GM18499 (cell line): ENCODE results near the gene HERC3.

ENCODE experiments used
- ATAC-seq: cut with Tn5 transposase; IDR thresholded peaks from one replicate; pipeline ENCODE4 v1.9.1; 2021; ENCODE audit warnings: moderate number of reproducible peaks; ENCODE audit not compliant: insufficient read depth, unreplicated experiment

The HERC3 gene

DNA sequence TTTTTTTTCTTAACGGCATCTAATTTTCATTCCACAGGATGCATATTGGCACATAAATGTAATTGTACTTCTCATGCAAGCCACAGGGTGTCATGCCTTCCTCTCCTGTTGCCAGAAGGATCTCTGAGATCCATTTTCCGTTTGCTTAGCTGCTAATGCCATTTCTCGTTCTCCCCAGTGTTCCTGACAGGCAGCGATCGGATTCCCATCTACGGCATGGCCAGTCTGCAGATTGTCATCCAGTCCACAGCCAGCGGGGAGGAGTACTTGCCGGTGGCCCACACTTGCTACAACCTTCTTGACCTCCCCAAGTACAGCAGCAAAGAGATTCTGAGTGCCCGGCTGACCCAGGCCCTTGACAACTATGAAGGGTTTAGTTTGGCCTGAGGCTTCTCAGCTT, 114.3 kb downstream of the HERC3 start:
- no peak for ATAC-seq

DNA sequence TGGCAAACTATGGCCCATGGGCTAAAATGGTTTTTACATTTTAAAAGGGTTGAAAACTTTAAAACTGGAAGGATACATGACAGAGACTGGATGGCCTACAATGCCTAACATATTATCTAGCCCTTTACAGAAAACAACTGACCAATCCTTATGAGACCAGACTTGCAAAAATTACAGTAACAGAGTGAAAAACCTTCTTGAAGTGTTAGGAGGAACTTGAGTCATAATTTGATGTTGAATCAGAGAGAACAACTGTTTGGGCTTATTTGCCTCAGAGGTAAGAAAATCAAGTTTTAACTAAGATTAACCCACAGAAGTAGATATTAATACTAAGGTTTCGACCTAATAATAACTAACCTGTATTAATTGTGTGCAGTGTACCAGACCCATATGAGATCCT, 117.7 kb downstream of the HERC3 start:
- ATAC-seq = no peak

DNA sequence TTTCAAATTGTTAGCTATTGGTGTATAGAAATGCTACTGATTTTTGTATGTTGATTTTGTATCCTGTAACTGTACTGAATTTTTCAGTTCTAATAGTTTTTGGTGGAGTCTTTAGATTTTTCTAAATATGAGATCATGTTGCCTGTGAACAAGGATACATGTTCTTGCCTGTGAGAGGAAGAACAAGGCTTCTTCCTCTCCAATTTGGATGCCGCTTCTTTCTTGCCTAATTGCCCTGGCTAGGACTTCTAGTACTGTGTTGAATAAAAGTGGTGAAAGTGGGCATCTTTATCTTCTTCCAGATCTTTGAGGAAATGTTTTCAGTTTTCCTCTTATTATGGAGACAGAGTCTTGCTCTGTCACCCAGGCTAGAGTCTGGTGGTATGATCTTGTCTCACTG, 121.5 kb downstream of the HERC3 start:
- no peak for ATAC-seq

DNA sequence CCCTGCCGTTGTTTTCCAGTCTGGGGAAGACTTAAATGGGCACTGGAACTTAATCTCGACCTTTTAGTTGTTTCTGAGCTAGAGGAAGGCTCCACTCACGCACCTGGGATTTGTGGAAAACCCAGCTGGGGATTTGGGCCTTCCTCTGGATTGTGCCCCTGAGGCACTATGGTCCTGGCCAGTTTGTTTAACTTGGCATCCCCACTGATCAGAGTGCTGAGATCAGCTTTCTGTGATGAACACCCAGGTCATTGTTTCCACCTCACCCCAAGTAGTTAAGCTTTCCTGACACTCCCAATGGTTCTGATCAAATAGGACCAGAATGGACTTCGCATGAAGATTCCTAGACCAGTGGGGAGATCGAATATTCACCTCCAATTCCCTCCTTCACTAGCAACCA, 125.8 kb downstream of the HERC3 start:
- no peak for ATAC-seq

DNA sequence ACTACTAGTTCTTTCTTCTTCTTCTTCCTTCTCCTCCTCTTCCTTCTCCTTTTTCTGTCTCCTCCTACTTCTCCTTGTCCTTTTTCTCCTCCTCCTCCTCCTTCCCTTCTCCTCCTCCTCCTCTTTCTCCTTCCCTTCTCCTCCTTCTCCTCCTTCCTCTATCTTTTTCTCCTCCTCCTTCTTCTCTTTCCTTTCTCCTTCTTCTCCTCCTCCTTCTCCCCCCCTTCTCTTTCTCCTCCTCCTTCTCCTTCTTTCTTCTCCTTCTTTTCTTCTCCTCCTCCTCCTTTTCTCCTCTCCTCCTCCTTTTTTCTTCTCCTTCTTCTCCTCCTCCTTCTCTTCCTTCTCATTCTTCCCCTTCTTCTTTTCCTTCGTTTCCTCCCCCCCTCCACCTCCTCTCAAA, 127.1 kb downstream of the HERC3 start:
- ATAC-seq = no peak

DNA sequence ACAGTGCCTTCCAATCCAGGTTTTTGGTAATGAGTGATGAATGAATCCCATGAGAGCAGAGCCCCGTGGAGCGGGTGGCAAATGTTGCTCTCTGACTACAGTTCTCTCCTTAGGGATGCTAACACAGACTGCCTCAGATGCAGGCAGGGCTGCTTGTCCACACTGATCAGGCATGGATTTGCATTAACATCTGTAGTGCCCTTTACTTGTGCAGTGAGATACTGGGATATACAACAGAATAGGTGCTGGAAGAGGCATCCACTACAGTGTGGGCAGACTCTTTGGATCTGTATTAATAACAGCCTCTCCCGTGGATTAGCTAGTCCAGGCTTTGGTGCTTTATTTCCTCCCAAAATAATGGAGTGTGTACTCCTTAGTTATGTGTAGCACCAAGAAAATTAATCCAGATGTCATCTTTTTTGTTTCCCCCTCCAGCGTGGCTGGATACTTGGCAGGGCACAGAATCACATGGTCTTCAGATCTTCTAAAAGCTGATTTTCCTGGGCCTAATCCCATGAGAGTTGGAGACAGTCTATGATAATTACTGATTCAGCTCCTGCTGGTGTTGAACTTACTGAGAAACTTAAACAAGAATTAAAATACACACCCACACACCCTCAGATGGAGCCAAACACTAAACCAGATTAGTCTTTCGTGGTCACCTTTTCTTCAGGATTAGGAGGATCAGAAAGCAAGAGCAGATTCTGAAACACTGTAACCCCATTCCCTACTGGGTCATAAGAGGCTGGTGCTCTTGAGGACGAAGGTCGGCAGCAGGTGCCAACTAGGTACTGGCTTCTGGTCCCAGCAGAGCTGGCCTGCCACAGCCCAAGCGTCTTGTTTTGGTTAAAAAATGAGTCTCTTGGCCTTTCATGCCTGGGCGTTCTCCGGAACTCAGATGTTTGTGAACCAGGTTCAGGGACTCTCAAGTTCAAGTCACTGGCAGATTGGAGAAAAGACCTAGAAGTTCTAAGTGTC, 128.5 kb downstream of the HERC3 start:
- no peak for ATAC-seq

DNA sequence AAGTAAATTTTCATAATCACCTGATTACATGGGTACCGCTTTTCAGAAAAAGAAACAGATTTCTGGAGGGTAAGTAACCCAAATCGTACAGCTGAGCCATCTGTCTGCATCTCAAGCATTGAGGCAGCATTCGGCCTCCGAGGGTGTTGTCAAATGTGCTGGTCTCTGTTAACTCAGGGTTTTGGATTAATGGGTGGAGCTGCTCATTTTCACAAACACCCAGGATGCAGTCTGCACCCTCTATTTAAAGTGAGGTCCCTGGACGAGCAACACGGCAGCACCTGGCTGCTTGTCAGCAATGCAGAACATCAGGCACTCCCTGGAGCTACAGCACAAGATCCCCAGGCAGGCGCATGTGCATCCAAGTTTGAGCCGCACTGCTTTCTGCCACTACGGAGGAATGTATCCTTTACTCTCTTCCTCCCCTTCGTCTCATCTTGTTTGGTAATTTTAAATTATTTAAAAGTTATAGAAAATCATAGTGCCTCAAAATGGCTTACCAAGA, 130.0 kb downstream of the HERC3 start:
- ATAC-seq = no peak

DNA sequence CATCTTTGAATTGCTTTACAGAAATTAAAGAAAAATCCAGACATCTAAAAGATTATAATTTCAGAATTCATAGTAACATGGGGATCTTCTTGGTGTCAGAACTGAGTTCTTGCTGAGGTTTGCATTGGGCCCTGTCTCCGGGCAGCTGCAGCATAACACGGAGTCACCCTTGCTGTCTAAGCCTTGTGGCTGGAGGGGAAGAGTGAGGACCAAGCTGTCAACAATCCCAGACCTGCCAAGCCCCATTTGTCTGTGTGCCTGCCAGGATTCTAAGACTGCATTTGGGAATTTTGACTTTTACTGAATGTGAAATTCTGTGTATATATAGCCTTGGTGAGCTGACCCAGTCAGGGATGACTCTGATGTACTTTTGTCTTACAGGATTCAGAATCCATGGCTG, 130.5 kb downstream of the HERC3 start:
- no peak for ATAC-seq

DNA sequence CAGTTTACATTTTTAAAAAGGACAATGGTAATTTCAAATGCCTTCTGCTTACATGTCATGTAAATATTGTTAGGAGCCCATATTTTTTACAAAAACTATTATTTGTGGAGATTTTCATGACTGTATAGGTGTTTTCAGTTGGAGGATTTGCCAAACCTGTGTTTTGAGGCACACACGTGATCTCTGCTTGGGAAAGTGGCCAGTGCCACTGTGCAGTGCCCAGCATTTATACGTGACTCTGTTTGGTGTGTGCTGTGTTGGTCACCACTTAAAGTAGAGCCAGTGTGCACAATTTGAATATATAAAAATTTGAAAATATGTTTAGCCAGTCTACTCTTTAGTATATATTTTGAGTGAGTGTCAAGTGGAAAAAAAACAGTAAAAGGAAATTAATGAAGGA, 132.1 kb downstream of the HERC3 start:
- ATAC-seq = no peak

DNA sequence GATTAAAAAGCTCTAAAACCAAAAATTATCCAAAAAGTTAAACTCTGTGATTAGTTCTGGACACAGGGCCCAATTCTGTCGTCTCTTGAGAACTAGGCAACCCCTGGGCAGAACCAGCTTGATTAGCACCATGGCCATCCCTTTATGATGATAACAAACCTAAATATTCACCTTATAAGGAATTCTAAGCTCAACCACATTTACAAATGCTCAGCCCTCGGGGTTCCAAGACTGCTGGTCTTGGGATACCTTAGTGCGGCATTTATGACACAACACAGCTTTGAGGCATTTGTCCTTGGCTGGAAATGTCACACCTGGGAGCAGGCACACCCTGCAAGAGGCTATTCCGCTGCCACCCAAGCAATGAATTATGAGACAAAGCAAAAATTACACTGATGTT, 132.9 kb downstream of the HERC3 start:
- ATAC-seq = no peak

DNA sequence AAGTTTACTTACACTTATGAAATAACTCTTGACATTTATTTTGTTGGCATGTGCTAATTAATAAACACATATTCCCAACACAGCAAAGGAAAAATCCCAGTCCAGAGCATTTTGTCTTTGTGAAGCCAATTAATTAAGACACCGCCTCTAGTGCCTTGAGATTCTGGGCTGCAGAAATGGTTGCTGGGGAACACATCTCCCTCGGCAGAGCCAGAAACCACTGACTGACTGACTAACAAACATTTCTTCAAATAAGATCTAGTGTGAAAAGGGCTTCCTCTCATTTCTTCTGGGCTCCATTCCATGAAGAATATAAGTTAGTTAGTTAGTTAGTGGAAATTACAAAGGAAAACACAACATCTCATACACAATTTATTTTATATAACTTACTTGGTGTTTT, 133.7 kb downstream of the HERC3 start:
- ATAC-seq = no peak

DNA sequence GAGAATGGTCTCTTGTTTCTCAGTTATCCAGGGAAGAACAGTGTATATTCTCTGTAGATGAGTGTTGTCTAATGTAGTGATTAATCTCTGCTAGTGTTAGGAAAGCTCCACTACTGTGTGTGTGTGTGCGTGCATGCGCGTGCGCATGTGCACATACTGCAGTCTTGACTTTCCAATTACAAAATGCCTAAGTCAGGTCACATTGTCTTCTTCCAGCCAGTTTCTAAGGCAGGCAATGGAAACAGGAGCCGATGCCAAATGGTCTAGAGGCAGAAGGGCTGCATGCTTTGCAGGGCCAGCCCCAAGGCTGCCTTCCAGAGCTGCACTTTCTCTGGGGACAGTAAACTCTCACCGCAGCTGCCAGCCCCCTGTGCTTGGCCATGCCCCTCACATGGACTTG, 135.9 kb downstream of the HERC3 start:
- no peak for ATAC-seq

DNA sequence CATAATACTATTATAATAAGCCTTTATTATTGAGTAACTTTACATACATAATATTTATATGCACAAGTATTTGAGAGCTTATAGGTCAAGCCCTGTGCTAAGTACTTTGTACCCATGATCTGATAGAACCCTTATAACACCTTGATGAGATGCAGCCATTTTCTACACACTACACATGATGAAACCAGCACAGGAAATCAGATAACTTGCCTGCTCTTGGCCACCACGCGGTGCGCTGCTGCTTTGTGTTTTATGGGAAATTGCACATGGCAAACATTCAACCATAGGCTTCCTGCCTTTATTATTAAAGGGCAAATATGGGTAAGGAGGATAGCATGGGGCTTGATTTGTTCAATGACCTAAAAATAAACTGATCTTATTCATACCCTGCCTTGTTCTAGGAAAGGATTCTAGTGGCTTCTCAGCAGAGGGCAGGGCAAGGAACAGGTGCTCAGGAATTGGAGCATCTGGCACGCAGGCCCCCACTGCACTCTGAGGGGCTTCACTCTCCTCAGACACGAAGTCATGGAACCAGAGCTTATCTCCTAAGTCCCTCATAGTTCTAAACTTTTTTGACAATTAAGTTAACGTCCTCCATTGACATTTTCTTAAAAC, 137.0 kb downstream of the HERC3 start:
- no peak for ATAC-seq

DNA sequence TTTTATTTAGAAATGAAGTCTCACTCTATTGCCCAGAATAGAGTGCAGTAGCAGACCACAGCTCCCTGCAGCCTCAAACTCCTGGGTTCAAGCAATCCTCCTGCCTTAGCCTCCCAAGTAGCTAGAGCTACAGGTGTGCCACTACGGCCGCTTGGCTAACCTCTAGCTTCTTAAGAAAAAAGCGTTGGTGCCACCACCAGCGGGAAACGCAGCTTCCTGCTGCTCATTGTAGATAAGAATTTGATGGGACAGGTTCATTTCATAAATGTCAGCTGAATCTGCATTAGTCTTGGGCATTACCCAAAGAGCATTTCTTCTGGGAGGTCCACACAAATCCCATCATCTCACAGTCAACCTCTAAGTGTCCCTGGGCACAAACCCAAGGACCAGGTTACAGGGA, 138.5 kb downstream of the HERC3 start:
- ATAC-seq = no peak

DNA sequence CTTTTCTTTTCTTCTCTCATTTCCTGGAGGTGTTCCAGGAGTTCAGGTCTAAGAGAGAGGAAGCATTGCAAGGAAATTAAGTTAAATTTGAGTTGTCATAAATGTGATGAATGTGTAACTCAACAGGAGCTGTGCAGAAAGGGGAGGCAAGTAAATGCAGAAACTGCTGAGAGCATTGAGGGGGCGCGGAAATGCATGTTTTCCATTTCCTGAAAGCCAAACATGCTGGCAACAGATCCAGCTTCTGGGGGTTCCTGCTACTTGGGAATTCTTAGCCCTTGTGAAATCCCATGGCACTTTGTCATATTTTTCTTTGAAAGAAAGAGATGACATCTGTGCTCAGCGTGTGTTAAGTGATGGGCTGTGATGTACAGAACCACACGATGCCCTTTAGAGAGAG, 139.1 kb downstream of the HERC3 start:
- ATAC-seq = no peak

DNA sequence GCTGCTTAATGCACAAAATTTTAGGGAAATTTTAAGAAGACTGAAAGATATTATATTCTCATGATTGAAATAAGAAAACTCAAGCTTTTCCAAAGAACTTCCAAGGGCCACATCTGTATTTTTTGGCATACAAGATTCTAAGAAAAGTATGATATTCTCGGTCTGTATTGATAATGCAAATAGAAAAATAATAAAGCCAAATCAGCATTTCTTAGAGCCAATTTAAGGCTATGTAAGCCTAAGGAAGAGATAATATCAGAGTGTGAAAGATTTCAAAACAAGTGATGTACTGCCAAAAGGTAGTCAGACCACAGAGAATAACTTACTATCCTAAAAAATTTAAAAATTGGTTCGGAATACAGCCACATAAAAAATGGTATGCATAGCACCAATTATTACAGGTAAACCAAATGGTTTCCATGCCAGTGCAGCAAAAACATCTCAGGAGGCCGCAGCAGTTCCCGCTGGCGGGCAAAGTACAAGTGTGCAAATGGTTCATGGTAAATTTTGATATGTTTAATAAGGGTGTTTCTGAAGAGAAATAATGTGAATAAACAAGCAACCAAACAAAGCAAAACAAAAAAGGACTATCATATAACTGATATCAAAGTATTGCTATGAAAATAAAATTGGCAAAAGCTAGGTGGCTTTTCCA, 140.6 kb downstream of the HERC3 start:
- no peak for ATAC-seq

DNA sequence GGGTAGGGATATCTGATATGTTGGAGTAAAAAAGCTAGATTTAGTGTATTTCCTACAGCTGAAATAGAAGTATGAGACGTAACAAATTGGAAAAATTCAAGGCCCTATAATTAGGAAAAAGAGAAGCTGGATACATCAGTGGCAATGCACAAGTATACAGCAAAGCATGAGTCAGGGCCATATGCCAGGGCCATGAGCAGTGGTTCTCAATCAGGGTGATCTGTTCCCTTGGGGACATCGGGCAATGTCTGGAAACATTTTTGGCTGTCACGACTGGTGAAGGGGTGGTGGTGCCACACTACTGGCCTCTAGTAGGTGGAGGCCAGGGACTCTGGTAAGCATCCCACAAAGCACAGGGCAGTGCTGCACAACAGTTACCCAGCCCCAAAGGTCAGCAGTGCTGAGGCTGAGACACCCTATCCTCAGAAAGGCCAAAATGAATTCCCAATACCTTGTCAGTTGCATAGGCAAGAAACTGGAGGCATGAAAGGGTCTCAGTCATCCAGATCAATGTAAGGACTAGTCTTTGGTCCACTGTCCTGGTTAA, 142.2 kb downstream of the HERC3 start:
- no peak for ATAC-seq

DNA sequence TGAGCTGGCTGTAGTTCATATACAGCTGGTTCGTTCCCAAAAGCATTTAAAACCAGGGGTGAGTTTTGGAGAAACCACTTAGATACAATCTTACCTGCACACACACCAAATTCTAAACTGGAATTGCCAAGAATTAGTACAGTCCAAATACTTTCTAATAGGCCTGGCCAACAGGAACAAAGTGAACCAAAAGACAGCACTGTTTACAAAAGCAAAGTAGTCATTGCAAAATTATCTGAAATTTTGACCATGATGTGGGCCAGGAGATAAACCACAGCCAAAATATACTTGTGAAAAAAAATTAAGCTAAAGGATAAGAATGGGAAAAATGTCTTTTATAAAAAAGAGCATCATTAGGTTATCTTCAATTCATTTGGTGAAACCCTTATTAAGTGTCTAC, 143.3 kb downstream of the HERC3 start:
- ATAC-seq = no peak

DNA sequence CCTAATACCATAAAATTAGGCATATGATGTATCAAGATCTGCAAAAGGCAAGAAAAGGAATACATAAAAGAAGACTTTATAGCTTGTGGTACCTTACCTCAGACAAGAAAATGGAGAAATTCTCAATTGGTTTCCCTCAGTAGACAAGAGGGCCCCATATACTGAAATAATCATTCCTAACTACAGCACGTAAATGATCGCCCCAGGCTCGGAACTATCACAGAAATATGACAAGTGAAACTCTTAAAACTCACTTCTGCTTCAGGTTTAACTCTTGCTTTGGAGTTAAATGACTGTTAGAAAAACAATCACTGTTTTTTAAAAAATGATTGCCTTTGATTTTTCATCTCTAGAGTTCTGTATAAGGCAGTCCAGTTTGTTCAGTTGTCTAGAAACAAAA, 144.0 kb downstream of the HERC3 start:
- ATAC-seq = no peak

DNA sequence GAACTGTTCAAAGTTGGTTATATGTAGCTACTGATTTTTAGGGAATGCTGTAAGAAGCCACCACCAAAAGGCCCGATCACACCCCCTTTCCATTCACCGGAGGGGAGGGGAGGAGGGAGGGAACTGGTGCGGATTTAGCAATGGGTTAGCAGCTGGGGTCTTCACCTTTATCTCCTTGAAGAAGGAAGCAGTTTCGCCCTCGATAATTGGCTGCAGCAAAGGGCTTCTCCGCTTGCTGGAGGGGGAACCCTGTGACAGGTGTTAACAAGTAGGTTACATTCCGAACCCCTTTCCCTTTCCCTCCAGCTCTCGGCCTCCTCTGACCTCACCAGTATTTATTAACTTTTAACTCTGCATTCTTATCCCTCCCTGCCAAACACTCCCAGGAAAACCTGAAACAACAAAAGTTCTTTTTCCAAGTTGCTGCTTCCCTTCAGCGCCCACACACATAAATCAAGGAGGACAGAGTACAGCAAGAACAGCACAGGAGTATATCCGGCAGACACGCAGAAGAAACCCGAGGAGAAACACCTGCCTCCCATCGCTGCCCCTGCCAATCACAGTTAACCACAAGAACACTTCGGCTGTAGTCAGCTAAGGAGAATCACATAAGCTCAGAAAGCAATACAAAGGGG, 145.1 kb downstream of the HERC3 start:
- ATAC-seq = no peak
